Heart right ventricle (tissue), 16 donors: ENCODE measurements around the gene ZNF438. TPM values are rescaled to one million over a fixed set of nuclear protein-coding genes. Genes with fewer than 3 reads are reported as not detected.

Source experiments
- ATAC-seq, 8 donors: fragments of 200-7000 bp; cut with Tn5 transposase; one replicate each; pipeline ENCODE4 v1.9.1; 2020; ENCODE audit warnings: mild to moderate bottlenecking in 8 of 8, moderate library complexity in 8 of 8, moderate number of reproducible peaks in 1 of 8
- DNase-seq, 2 donors: peaks; one replicate each; pipeline ENCODE4 v3.0.0-alpha.2; 2020
- H3K27ac ChIP-seq, 10 donors: fragments of 200-600 bp; sonication (generic) in 2 of 10; one replicate each; pipeline versions ENCODE4 v1.5.0 to v1.8.0; 2020 to 2022; ENCODE audit warnings: mild to moderate bottlenecking in 3 of 10
- H3K27me3 ChIP-seq, 7 donors: fragments of 200-600 bp; one replicate each; pipeline ENCODE4 v1.8.0; 2021 to 2022; ENCODE audit warnings: mild to moderate bottlenecking in 2 of 7
- H3K36me3 ChIP-seq, 9 donors: fragments of 200-600 bp; sonication (generic) in 1 of 9; one replicate each; pipeline versions ENCODE4 v1.5.0 to v1.8.0; 2020 to 2022; ENCODE audit warnings: mild to moderate bottlenecking in 2 of 9
- H3K4me1 ChIP-seq, 9 donors: fragments of 200-600 bp; sonication (generic) in 1 of 9; one replicate each; pipeline versions ENCODE4 v1.5.0 to v1.8.0; 2020 to 2022; ENCODE audit warnings: mild to moderate bottlenecking in 4 of 9
- H3K4me3 ChIP-seq, 10 donors: fragments of 200-600 bp; sonication (generic) in 2 of 10; one replicate each; pipeline versions ENCODE4 v1.5.0 to v1.8.0; 2020 to 2022; ENCODE audit warnings: mild to moderate bottlenecking in 7 of 10, moderate library complexity in 2 of 10
- H3K9me3 ChIP-seq, 11 donors: fragments of 200-600 bp in 10 of 11; sonication (generic) in 2 of 11; one replicate each; pipeline versions ENCODE4 v1.5.0 to v1.8.0; 2013 to 2022; ENCODE audit warnings: mild to moderate bottlenecking in 2 of 11, control low read depth in 1 of 11, moderate library complexity in 1 of 11
- CTCF ChIP-seq, 9 donors: fragments of 200-600 bp; sonication (generic) in 2 of 9; IDR thresholded peaks; one replicate each; pipeline versions ENCODE4 v1.5.0 to v1.8.0; 2021 to 2022; ENCODE audit warnings: antibody characterized with exemption in 9 of 9, mild to moderate bottlenecking in 5 of 9, moderate library complexity in 1 of 9
- WGBS, 2 donors: extraction: QIAGEN DNeasy Blood & Tissue Kit; methylation state at CpG; one replicate each; pipeline ENCODE4 v1.1.7; 2013; ENCODE audit warnings: inconsistent platforms in 1 of 2; 5-methylcytosine and 5-hydroxymethylcytosine counted together
- intact Hi-C, 10 donors: fragments of 100-400 bp; cut with DNase I; formaldehyde crosslinking; loops; one replicate each; pipeline versions ENCODE4 v1.11.1 to v1.14.2; 2022
- long read RNA-seq, 3 donors: library from polyadenylated mRNA; unstranded; transcript quantifications; one replicate each; pipeline ENCODE4 v2.0.0, GENCODE V29; 2020 to 2021
- polyA plus RNA-seq, 2 donors: library from polyadenylated mRNA; stranded (reverse); fragments of 200-250 nt; gene quantifications; one replicate each; pipeline ENCODE4 v1.2.3, GENCODE V29; 2013
- total RNA-seq, 10 donors: library from RNA; stranded (reverse); fragmentation: NEBNext Ultra II Directional in 3 of 10; extraction: Animal tissue kit (Norgen Biotek cat#: 25700) in 3 of 10; gene quantifications; one replicate each; pipeline versions ENCODE4 v1.2.1 to v1.2.4, GENCODE V29; 2021 to 2023
- donor health status: Arrhythmogenic right ventricular cardiomyopathy.
- donor health status: ischemic (EF 13 %, LVEDD 7.1; RV severe dilation, severe dysfunction).
- donor health status: healthy with polysubstance abuse.
- donor health status: DM: no; HTN: yes; CAD: no.
- donor health status: DM: no; HTN: no; CAD: no.
- donor health status: ischemic (EF 25% LVEDD 6.9; RV normal size, moderate dysfunction).
- donor health status: ischemic (EF 25% LVEDD 5.7; RV mildly dilated, moderate dysfunction).
- donor health status: healthy.
- donor health status: DM: yes; HTN: yes; CAD: no.
- donor health status: Ischemic cardiomyopathy.
- donor health status: ischemic (EF 35%, LVEDD 5.7; RV mildly dilated, moderate dysfunction).
- donor health status: nonischemic (EF 11% LVEDD 7.7; RV severe dilation, severe dysfunction).
- donor health status: DM: yes; HTN: yes; CAD: no.
- donor health status: PGD.
- donor health status: ischemic (EF 29% LVEDD 5.4; RV normal size, mild dysfunction).
- donor health status: nonischemic (EF 23%, LVEDD 6.1; RV moderate dilation, normal function).

ZNF438 gene
- total RNA-seq = 10 to 100 TPM in 8 of 10 donors, 1 to 10 TPM in 2; 9.3 to 16.1 (median 12.4) TPM
- 10 to 100 TPM in 1 of 2 donors, 1 to 10 TPM in 1; 7.8 to 21.1 TPM for polyA plus RNA-seq
- long read RNA-seq, donor 1, partial matches to known transcripts = 3 of 8 reads
- long read RNA-seq, donor 1, other reads (novel, unspliced or antisense) = 4 of 8 reads
- long read RNA-seq, donor 2, partial matches to known transcripts = 10 of 19 reads
- long read RNA-seq, donor 2, other reads (novel, unspliced or antisense) = 9 of 19 reads
- long read RNA-seq, donor 3, partial matches to known transcripts = 12 of 34 reads
- long read RNA-seq, donor 3, other reads (novel, unspliced or antisense) = 22 of 34 reads

- peak within 1 kb of the TSS; percentile 26 to 82 (median 62) for H3K4me3 ChIP-seq
- peaks cover 0 to 58% (median 45%) of the 10 kb centered on the region in 9 donors for H3K4me1 ChIP-seq
- TF ChIP-seq CTCF (IDR thresholded peaks at IDR 0.05) = peak; percentile 41 to 86 (median 66)
- peak; percentile 95 to 99 (median 96) for ATAC-seq
- peak; percentile 93 to 97 for DNase-seq
- H3K27me3 ChIP-seq = no peaks in the 10 kb centered on the region
- intact Hi-C loops = loop anchor here in 8 of 10 donors (1.0 to 10.0 kb wide), 18 partner anchors 34 to 773 kb away; partner anchors contain the start of gene ZEB1 (in 5 of the 8)
- 0 to 1% methylated on average over 59 to 66 of the region's 66 CpGs for WGBS, 2 donors
- no peaks in the 10 kb centered on the region for H3K36me3 ChIP-seq
- H3K27ac ChIP-seq = peak within 1 kb of the TSS; percentile 97 to 100 (median 99)
- H3K9me3 ChIP-seq = no peaks in the 10 kb centered on the region
These were observed at the start of gene ZNF438 for GRCh38 chr10:31031558-31032257. Gene ZNF438, minus strand, starts transcription at chr10:31031865. Its CDS starts 154,831 bp downstream, at chr10:30877034.

GRCh38 chr10:31076610-31076988 is 44.9 kb upstream of the ZNF438 start:
- peaks cover 0 to 32% (median 22%) of the 10 kb centered on the region in 9 donors for H3K4me1 ChIP-seq
- H3K27ac ChIP-seq = no peak overlapping the region
- no peak for TF ChIP-seq CTCF (IDR thresholded peaks at IDR 0.05)
- H3K4me3 ChIP-seq = no peak overlapping the region
- H3K36me3 ChIP-seq = no peaks in the 10 kb centered on the region
- no peak for ATAC-seq
- H3K9me3 ChIP-seq = no peaks in the 10 kb centered on the region
- 99% methylated on average over 6 of the region's 6 CpGs for WGBS, 2 donors
- no peak for DNase-seq
- H3K27me3 ChIP-seq = no peaks in the 10 kb centered on the region
- intact Hi-C loops = no loop called here

GRCh38 chr10:31075881-31076609 is 44.4 kb upstream of the ZNF438 start:
- H3K9me3 ChIP-seq = no peaks in the 10 kb centered on the region
- intact Hi-C loops = no loop called here
- 87 to 88% methylated on average over 3 of the region's 3 CpGs for WGBS, 2 donors

More at GRCh38 chr10:31075881-31076609, 44.4 kb upstream of the ZNF438 start:
- H3K27ac ChIP-seq = peak overlapping the region in 3 of 10 donors; percentile 5 to 46 (median 26)
- H3K4me1 ChIP-seq = peaks cover 2 to 37% (median 25%) of the 10 kb centered on the region in 9 donors
- TF ChIP-seq CTCF (IDR thresholded peaks at IDR 0.05) = no peak
- no peak for DNase-seq
- no peaks in the 10 kb centered on the region for H3K27me3 ChIP-seq
- no peak for ATAC-seq
- no peak overlapping the region for H3K4me3 ChIP-seq
- H3K36me3 ChIP-seq = no peaks in the 10 kb centered on the region
